Measurements from ENCODE around the gene OLFML2A. TPM values are rescaled to one million over a fixed set of nuclear protein-coding genes. Genes with fewer than 3 reads are reported as not detected.

The OLFML2A gene
- total and polyA plus RNA-seq, 2 of the 4 experiments (the other 2 are of a cell fraction): 2.0 to 5.9 TPM

DNA sequence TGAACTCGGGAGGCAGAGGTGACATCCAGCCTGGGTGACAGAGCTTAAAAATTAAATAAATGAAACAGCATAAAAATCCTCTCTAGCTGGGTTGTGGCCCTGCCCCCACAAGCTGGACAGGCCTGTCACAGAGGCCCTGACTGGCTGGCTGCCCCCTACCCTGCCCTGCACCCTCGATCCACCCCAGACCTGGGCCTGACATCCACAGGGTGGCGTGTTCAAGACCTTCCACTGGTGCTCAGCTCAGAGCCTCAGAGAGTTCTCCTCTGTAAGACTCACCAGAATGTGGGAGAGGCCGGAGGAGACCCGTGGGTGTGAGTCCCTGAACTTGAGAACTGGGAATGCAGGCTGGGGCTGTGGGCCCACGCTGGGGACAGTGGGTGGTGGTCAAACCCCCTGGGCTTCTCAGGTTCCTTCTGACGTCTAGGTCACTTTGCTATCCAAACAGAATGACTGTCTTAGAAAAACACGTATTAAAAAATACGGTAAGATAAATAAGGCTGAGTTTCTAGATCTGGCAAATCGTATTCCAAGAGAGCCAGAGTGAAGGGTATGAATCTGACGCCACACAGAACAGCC lies 66.6 kb downstream of the OLFML2A start:
- no peak overlapping the region for H2BK15ac ChIP-seq (ENCODE audit: low read depth, low read length)
- H3K9ac ChIP-seq (ENCODE audit: low read depth, low read length): no peak overlapping the region
- no peak overlapping the region for H3K27ac ChIP-seq (ENCODE audit: insufficient read depth, low read length)
- POLR2A ChIA-PET (ENCODE audit: unreplicated experiment): no interaction called here
- no peaks in the 10 kb centered on the region for H3K9me3 ChIP-seq (ENCODE audit: control insufficient read depth, insufficient read depth, low read length)
- H3K4me3 ChIP-seq (ENCODE audit: insufficient read depth, low read depth, low read length): no peak overlapping the region
- H2AK5ac ChIP-seq (ENCODE audit: low read depth, low read length): no peak overlapping the region
- in situ Hi-C loops (cut with MboI; ENCODE audit: low sequenced_read_pairs): no loop called here
- no peak overlapping the region for H3K4ac ChIP-seq (ENCODE audit: low read depth, low read length)
- H2BK120ac ChIP-seq (ENCODE audit: low read depth, low read length): no peak overlapping the region
- H2BK20ac ChIP-seq (ENCODE audit: low read depth, low read length): no peak overlapping the region
- no peak overlapping the region for H3K18ac ChIP-seq (ENCODE audit: low read depth, low read length)
- DNase-seq (no peak), ATAC-seq (ENCODE audit: low read depth) (no peak)
- no peaks in the 10 kb centered on the region for H3K79me1 ChIP-seq (ENCODE audit: low read depth in 1 of 2, low read length in 2 of 2)
- no peak overlapping the region for H3K14ac ChIP-seq (replicated peaks; ENCODE audit: low read depth, low read length)
- no peaks in the 10 kb centered on the region for H3K36me3 ChIP-seq (ENCODE audit: control insufficient read depth, insufficient read depth, low read length)
- no peak overlapping the region for H4K5ac ChIP-seq (ENCODE audit: low read depth, low read length)
- no peak overlapping the region for H3K4me2 ChIP-seq (ENCODE audit: low read depth, low read length)
- H4K91ac ChIP-seq (ENCODE audit: insufficient read depth, low read depth, low read length): no peak overlapping the region
- H3K27me3 ChIP-seq (ENCODE audit: control insufficient read depth, insufficient read depth, low read length): no peaks in the 10 kb centered on the region
- no peak overlapping the region for H3K23ac ChIP-seq (ENCODE audit: low read depth, low read length)
- no peaks in the 10 kb centered on the region for H4K20me1 ChIP-seq (ENCODE audit: insufficient read depth, low read length)
- dilution Hi-C loops (cut with HindIII; ENCODE audit: low sequenced_read_pairs, unreplicated experiment): no loop called here
- no peak overlapping the region for H2BK5ac ChIP-seq (ENCODE audit: low read depth, low read length, poor library complexity, severe bottlenecking)
- WGBS, 2 experiments (ENCODE audit: extremely low coverage in 2 of 2, insufficient read length in 1 of 2): 80% methylated on average over 2 of the region's 11 CpGs; no CpG with 5 or more reads in 1 of the 2 experiments
- no peaks in the 10 kb centered on the region for H3K9me1 ChIP-seq (ENCODE audit: insufficient read depth, low read length)
- H2AK9ac ChIP-seq (replicated peaks; ENCODE audit: low read depth, low read length, poor library complexity): no peak overlapping the region
- TF ChIP-seq, protein P1, sequence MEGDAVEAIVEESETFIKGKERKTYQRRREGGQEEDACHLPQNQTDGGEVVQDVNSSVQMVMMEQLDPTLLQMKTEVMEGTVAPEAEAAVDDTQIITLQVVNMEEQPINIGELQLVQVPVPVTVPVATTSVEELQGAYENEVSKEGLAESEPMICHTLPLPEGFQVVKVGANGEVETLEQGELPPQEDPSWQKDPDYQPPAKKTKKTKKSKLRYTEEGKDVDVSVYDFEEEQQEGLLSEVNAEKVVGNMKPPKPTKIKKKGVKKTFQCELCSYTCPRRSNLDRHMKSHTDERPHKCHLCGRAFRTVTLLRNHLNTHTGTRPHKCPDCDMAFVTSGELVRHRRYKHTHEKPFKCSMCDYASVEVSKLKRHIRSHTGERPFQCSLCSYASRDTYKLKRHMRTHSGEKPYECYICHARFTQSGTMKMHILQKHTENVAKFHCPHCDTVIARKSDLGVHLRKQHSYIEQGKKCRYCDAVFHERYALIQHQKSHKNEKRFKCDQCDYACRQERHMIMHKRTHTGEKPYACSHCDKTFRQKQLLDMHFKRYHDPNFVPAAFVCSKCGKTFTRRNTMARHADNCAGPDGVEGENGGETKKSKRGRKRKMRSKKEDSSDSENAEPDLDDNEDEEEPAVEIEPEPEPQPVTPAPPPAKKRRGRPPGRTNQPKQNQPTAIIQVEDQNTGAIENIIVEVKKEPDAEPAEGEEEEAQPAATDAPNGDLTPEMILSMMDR (conservative IDR thresholded peaks at IDR 0.05; ENCODE audit: low read depth, low read length): no peak
- no peak for TF ChIP-seq NFE2L2 (IDR thresholded peaks at IDR 0.05; ENCODE audit: low read depth, low read length)
- intact Hi-C loops (cut with micrococcal nuclease): no loop called here
- no TSS peak for BruUV-seq (replicated peaks)
- CTCF ChIA-PET: interaction anchor here (2.3 kb wide), 1 partner anchor 9 kb away, joined by 9 read pairs; the partner anchor contains the start of gene WDR38
- H2AFZ ChIP-seq (replicated peaks; ENCODE audit: low read length, poor library complexity): no peak overlapping the region
- H3K4me1 ChIP-seq (ENCODE audit: control insufficient read depth, insufficient read depth, low read length): no peaks in the 10 kb centered on the region
- H4K8ac ChIP-seq (ENCODE audit: low read depth in 2 of 2, low read length in 2 of 2): no peak overlapping the region
- H3K56ac ChIP-seq (ENCODE audit: extremely low read depth, insufficient read depth, low read length): no peak overlapping the region
